GM12872 (cell line): ENCODE data around the gene HMOX2.

ENCODE experiments used
- CTCF ChIP-seq: IDR thresholded peaks from 3 replicates; pipeline ENCODE4 v1.5.1; 2011; ENCODE audit warnings: low read depth, mild to moderate bottlenecking, low read length, moderate library complexity; ENCODE audit not compliant: insufficient read depth

The HMOX2 gene

GRCh38 chr16:4494746-4495490, 18.7 kb downstream of the HMOX2 start:
- no peak for TF ChIP-seq CTCF

GRCh38 chr16:4495766-4496165, 19.6 kb downstream of the HMOX2 start:
- no peak for TF ChIP-seq CTCF

- no peak for TF ChIP-seq CTCF
These were observed 20.1 kb downstream of the HMOX2 start for GRCh38 chr16:4496305-4496704.

GRCh38 chr16:4498546-4499195, 22.5 kb downstream of the HMOX2 start:
- no peak for TF ChIP-seq CTCF

- TF ChIP-seq CTCF: no peak
These were observed 23.0 kb downstream of the HMOX2 start for GRCh38 chr16:4499196-4499555.

GRCh38 chr16:4500272-4500671, 24.1 kb downstream of the HMOX2 start:
- TF ChIP-seq CTCF: no peak

DNA sequence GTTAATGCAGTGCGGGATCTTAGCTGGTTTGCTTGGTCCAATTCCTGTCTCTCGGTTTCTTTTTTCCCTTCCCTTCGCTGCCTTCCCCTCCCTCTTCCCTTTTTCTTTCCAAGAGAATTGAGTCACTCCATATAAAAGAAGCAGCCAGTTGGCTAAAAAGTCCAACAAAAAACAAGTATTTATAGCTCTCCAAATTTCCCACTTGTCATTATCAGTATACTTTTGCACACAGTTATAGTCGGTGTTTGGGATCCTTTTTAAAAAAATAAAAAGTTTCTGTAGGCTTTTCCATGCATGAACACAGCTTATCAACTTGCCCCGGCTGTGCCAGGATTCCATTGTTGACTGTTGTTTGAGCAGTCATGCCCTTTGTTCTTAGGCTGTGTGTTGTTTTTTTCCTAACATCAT, 24.9 kb downstream of the HMOX2 start:
- TF ChIP-seq CTCF: no peak
